NCI-H146 treated with DMSO at 0.1 percent for 48 hours (cell line): Measurements from ENCODE around the gene KLK2.

Experiments used
- DNase-seq: peaks from one replicate; lab custom pipeline; 2025; ENCODE audit not compliant: unreplicated experiment; lab: John Stamatoyannopoulos, UW

Gene KLK2

GRCh38 chr19:50921426-50922316 lies 48.4 kb downstream of the KLK2 start:
- DNase-seq: peak; percentile 79

- peak; percentile 92 for DNase-seq
These were observed 49.1 kb downstream of the KLK2 start for GRCh38 chr19:50922317-50922853.

GRCh38 chr19:50924586-50924985 lies 51.3 kb downstream of the KLK2 start:
- DNase-seq: no peak

GRCh38 chr19:50925734-50926133 lies 52.5 kb downstream of the KLK2 start:
- DNase-seq: no peak

- DNase-seq: no peak
These were observed 52.9 kb downstream of the KLK2 start for GRCh38 chr19:50926144-50926543.

GRCh38 chr19:50928831-50929230 lies 55.6 kb downstream of the KLK2 start:
- no peak for DNase-seq
